ENCODE data around the gene BHLHE40. TPM values are rescaled to one million over a fixed set of nuclear protein-coding genes. Genes with fewer than 3 reads are reported as not detected.

Gene BHLHE40
- total and polyA plus RNA-seq, 2 donors (not counting 3 experiments of a cell fraction or from before 2014, with no cell fraction given) = 40.3 to 57.9 TPM

GRCh38 chr3:5022187-5022965 is 43.1 kb downstream of the BHLHE40 start:
- CTCF ChIA-PET = interaction anchor here (0.6 to 10.7 kb wide), 11 partner anchors 10 to 311 kb away, joined by 3 to 327 read pairs (median 6); partner anchors contain the start of gene BHLHE40
- intact Hi-C loops (cut with micrococcal nuclease) (no loop called here), dilution Hi-C loops (cut with MboI; ENCODE audit: extremely low pct_ligation_motif_present, low sequenced_read_pairs) (no loop called here)
- no peak overlapping the region for H3K4me3 ChIP-seq (replicated peaks in 1 of 3; ENCODE audit: insufficient read depth in 1 of 3, low read depth in 1 of 3, low read length in 3 of 3)
- FAIRE-seq (peak; percentile 76), DNase-seq (ENCODE audit: low read depth, low spot score) (peak; percentile 37)
- POLR2A ChIA-PET = interaction anchor here (0.5 to 2.7 kb wide), 6 partner anchors 20 to 296 kb away, joined by 3 to 46 read pairs (median 6); partner anchors contain the start of gene BHLHE40
- TSS peak; percentile 51 for BruUV-seq (replicated peaks)
- no peaks in the 10 kb centered on the region for H3K79me2 ChIP-seq (ENCODE audit: control insufficient read depth, insufficient read depth, low read length)
- H3K9me3 ChIP-seq (replicated peaks; ENCODE audit: control insufficient read depth, insufficient read depth, low read length) = no peaks in the 10 kb centered on the region
- H4K20me1 ChIP-seq (replicated peaks; ENCODE audit: control insufficient read depth, extremely low read depth, insufficient read depth, low read length) = no peaks in the 10 kb centered on the region
- H3K27me3 ChIP-seq (ENCODE audit: control insufficient read depth in 2 of 2, insufficient read depth in 2 of 2, low read length in 2 of 2) = no peaks in the 10 kb centered on the region
- TF ChIP-seq JUN (IDR thresholded peaks at IDR 0.05; ENCODE audit: borderline replicate concordance, insufficient read depth, insufficient read length, low read depth) (no peak), POLR2AphosphoS5 (IDR thresholded peaks at IDR 0.05; ENCODE audit: insufficient read depth, low read depth, low read length) (no peak), GATA2 (IDR thresholded peaks at IDR 0.05; ENCODE audit: insufficient read depth, insufficient read length, low read depth, low read length) (no peak), POLR2A (IDR thresholded peaks at IDR 0.05; ENCODE audit: low read depth, low read length) (no peak), FOS (IDR thresholded peaks at IDR 0.05; ENCODE audit: borderline replicate concordance, insufficient read depth, low read length) (no peak)
- TF ChIP-seq, protein P1, sequence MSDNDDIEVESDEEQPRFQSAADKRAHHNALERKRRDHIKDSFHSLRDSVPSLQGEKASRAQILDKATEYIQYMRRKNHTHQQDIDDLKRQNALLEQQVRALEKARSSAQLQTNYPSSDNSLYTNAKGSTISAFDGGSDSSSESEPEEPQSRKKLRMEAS (IDR thresholded peaks at IDR 0.05; ENCODE audit: insufficient read depth, insufficient read length) = no peak
- no peaks in the 10 kb centered on the region for H3K36me3 ChIP-seq (ENCODE audit: control insufficient read depth in 2 of 2, extremely low read depth in 1 of 2, insufficient read depth in 2 of 2, low read length in 2 of 2)
- peaks cover 33% of the 10 kb centered on the region for H3K4me1 ChIP-seq (ENCODE audit: control insufficient read depth, extremely low read depth, insufficient read depth, low read length)
- H3K9ac ChIP-seq (replicated peaks; ENCODE audit: extremely low read depth, insufficient read depth, low read length) = peak overlapping the region; percentile 64
- peak overlapping the region; percentile 5 for H3K4me2 ChIP-seq (ENCODE audit: insufficient read depth, low read length)
- H2AFZ ChIP-seq (ENCODE audit: low read depth, low read length) = no peak overlapping the region
- peak overlapping the region; percentile 91 for H3K27ac ChIP-seq (ENCODE audit: insufficient read depth, low read depth, low read length)
- no peaks in the 10 kb centered on the region for H3K9me1 ChIP-seq (replicated peaks; ENCODE audit: control insufficient read depth, extremely low read depth, insufficient read depth, low read length)
